GM23338 (cell line): ENCODE results near the gene STRA6. TPM values are rescaled to one million over a fixed set of nuclear protein-coding genes. Genes with fewer than 3 reads are reported as not detected.

Experiments
- REST ChIP-seq: IDR thresholded peaks from one replicate; pipeline ENCODE4 v1.6.1; 2018; ENCODE audit warnings: antibody characterized with exemption; ENCODE audit not compliant: unreplicated experiment
- STAT1 ChIP-seq: IDR thresholded peaks from one replicate; pipeline ENCODE4 v1.6.1; 2016; ENCODE audit warnings: antibody characterized with exemption; ENCODE audit not compliant: unreplicated experiment
- ZNF462 ChIP-seq: fragments of 250-450 bp; sonication (Bioruptor Pico); IDR thresholded peaks from 2 replicates; pipeline ENCODE4 v1.5.0; 2020; ENCODE audit warnings: mild to moderate bottlenecking, moderate library complexity
- polyA plus RNA-seq: library from polyadenylated mRNA; unstranded; fragments of >200 nt; fragmentation: Nextera tagmentation; extraction: Ambion mirVana; gene quantifications from 2 replicates; pipeline ENCODE4 v1.2.1, GENCODE V29; 2016
- total RNA-seq: library from RNA; depleted of rRNA; stranded (reverse); fragments of >200 nt; shearing (Covaris generic); gene quantifications from 2 replicates; pipeline ENCODE4 v1.2.3, GENCODE V29; 2014

Gene STRA6
- total and polyA plus RNA-seq, 2 experiments from 2014 or later = 8.2 to 9.9 TPM

- TF ChIP-seq ZNF462 (CRISPR knock-in tag) (no peak), REST (no peak), STAT1 (no peak)
Observed at GRCh38 chr15:74158855-74159650, 43.5 kb downstream of the STRA6 start (continued).
